H1 (cell line): ENCODE results near the gene KCTD15. TPM values are rescaled to one million over a fixed set of nuclear protein-coding genes. Genes with fewer than 3 reads are reported as not detected.

Source experiments
- CTCF ChIA-PET: fragments of 300-600 bp; sonication (Branson Sonifier 250); formaldehyde crosslinking; loops from one replicate; lab custom pipeline; 2021; ENCODE audit not compliant: partially characterized antibody; lab: Charles Lee
- POLR2A ChIA-PET: fragments of 300-600 bp; sonication (Branson Sonifier 250); formaldehyde crosslinking; loops from one replicate; lab custom pipeline; 2021; ENCODE audit warnings: inconsistent platforms; ENCODE audit not compliant: partially characterized antibody; lab: Charles Lee
- DNase-seq, 2 experiments: peaks; one replicate each; pipeline versions ENCODE4 v3.0.0 to v3.0.0-alpha.2; 2010 to 2022; ENCODE audit warnings: low spot score in 2 of 2, low read depth in 1 of 2, mixed read lengths in 1 of 2
- FAIRE-seq: peaks from 2 replicates; lab custom pipeline; 2011; peaks lifted over from hg19 to GRCh38; lab: Jason Lieb, UNC
- H2AFZ ChIP-seq: 2 replicates; pipeline ENCODE4 v1.8.1; 2012; ENCODE audit warnings: low read length, inconsistent platforms
- H2AK5ac ChIP-seq: 2 replicates; pipeline ENCODE4 v1.6.1; 2013; ENCODE audit warnings: low read depth, low read length
- H2BK120ac ChIP-seq: replicated peaks from 2 replicates; pipeline ENCODE3; 2013; ENCODE audit warnings: low read depth, low read length, inconsistent platforms
- H2BK12ac ChIP-seq: 2 replicates; pipeline ENCODE4 v1.6.1; 2013; ENCODE audit warnings: low read depth, low read length
- H2BK15ac ChIP-seq: 2 replicates; pipeline ENCODE4 v1.6.1; 2013; ENCODE audit warnings: low read length
- H2BK20ac ChIP-seq: 2 replicates; pipeline ENCODE4 v1.6.1; 2013; ENCODE audit warnings: low read length
- H2BK5ac ChIP-seq: 2 replicates; pipeline ENCODE4 v1.6.1; 2013; ENCODE audit warnings: low read depth, low read length
- H3K14ac ChIP-seq: 2 replicates; pipeline ENCODE4 v1.6.1; 2013; ENCODE audit warnings: inconsistent platforms; ENCODE audit not compliant: insufficient read length
- H3K18ac ChIP-seq: 2 replicates; pipeline ENCODE4 v1.6.1; 2013; ENCODE audit warnings: low read length; ENCODE audit errors: extremely low read depth
- H3K23ac ChIP-seq: 2 replicates; pipeline ENCODE4 v1.6.1; 2013; ENCODE audit warnings: inconsistent platforms; ENCODE audit not compliant: insufficient read length
- H3K23me2 ChIP-seq: 2 replicates; pipeline ENCODE4 v1.6.1; 2013; ENCODE audit warnings: low read depth, low read length
- H3K27ac ChIP-seq: 2 replicates; pipeline ENCODE4 v1.6.1; 2011; ENCODE audit warnings: low read depth, low read length, inconsistent platforms
- H3K27me3 ChIP-seq, 4 experiments: replicated peaks in 1 of 4; 1 replicate in 1 of 4; 2 replicates in 3 of 4; pipeline versions ENCODE4 v1.6.1 to v1.8.1; 2011 to 2013; ENCODE audit warnings: low read length in 3 of 4, mild to moderate bottlenecking in 3 of 4, inconsistent platforms in 2 of 4, mixed read lengths in 2 of 4, moderate library complexity in 1 of 4; ENCODE audit not compliant: control insufficient read depth in 3 of 4, insufficient read depth in 3 of 4; ENCODE audit errors: extremely low read depth in 1 of 4
- H3K36me3 ChIP-seq, 4 experiments: 2 replicates each; pipeline versions ENCODE4 v1.6.1 to v1.8.1; 2011 to 2013; ENCODE audit warnings: mild to moderate bottlenecking in 4 of 4, low read length in 3 of 4, moderate library complexity in 2 of 4, control low read depth in 1 of 4, inconsistent platforms in 1 of 4; ENCODE audit not compliant: insufficient read depth in 4 of 4, control insufficient read depth in 2 of 4
- H3K4ac ChIP-seq: replicated peaks from 2 replicates; pipeline ENCODE3; 2013; ENCODE audit warnings: low read length, low read depth, mixed read lengths, inconsistent platforms; ENCODE audit not compliant: insufficient read length
- H3K4me1 ChIP-seq, 4 experiments: replicated peaks in 1 of 4; 1 replicate in 1 of 4; 2 replicates in 3 of 4; pipeline versions ENCODE4 v1.6.1 to v1.8.1; 2011 to 2013; ENCODE audit warnings: low read length in 3 of 4, inconsistent platforms in 2 of 4, mixed read lengths in 1 of 4; ENCODE audit not compliant: insufficient read depth in 4 of 4, control insufficient read depth in 3 of 4
- H3K4me2 ChIP-seq, 2 experiments: 2 replicates each; pipeline versions ENCODE4 v1.6.1 to v1.8.1; 2011 to 2013; ENCODE audit warnings: low read depth in 2 of 2, low read length in 2 of 2, control low read depth in 1 of 2, inconsistent platforms in 1 of 2, mild to moderate bottlenecking in 1 of 2; ENCODE audit not compliant: insufficient read depth in 1 of 2
- H3K4me3 ChIP-seq, 4 experiments: fragments of 200-600, 300-600 bp in 1 of 4; sonication (generic), shearing (Covaris generic), sonication (Bioruptor Twin) in 1 of 4; 2 replicates each; pipeline versions ENCODE4 v1.5.1 to v1.8.1; 2011 to 2016; ENCODE audit warnings: low read length in 4 of 4, low read depth in 3 of 4, control low read depth in 2 of 4, inconsistent platforms in 2 of 4, mild to moderate bottlenecking in 2 of 4, mixed read lengths in 1 of 4, moderate library complexity in 1 of 4; ENCODE audit not compliant: insufficient read depth in 2 of 4; ENCODE audit errors: extremely low read depth in 1 of 4
- H3K56ac ChIP-seq: replicated peaks from 2 replicates; pipeline ENCODE3; 2013; ENCODE audit warnings: low read depth, mild to moderate bottlenecking, mixed read lengths, low read length, inconsistent platforms; ENCODE audit not compliant: insufficient read length
- H3K79me1 ChIP-seq: 2 replicates; pipeline ENCODE4 v1.6.1; 2013; ENCODE audit warnings: low read depth, low read length, control low read depth
- H3K79me2 ChIP-seq, 2 experiments: 2 replicates each; pipeline versions ENCODE4 v1.6.1 to v1.8.1; 2012 to 2013; ENCODE audit warnings: low read length in 2 of 2, mild to moderate bottlenecking in 2 of 2, inconsistent platforms in 1 of 2; ENCODE audit not compliant: insufficient read depth in 2 of 2, control insufficient read depth in 1 of 2
- H3K9ac ChIP-seq, 4 experiments: replicated peaks in 1 of 4; 1 replicate in 1 of 4; 2 replicates in 3 of 4; pipeline versions ENCODE4 v1.6.1 to v1.8.1; 2011 to 2013; ENCODE audit warnings: low read depth in 3 of 4, low read length in 3 of 4, control low read depth in 2 of 4, mild to moderate bottlenecking in 2 of 4, moderate library complexity in 2 of 4, inconsistent platforms in 1 of 4; ENCODE audit errors: extremely low read depth in 1 of 4
- H3K9me3 ChIP-seq, 2 experiments: 2 replicates each; pipeline versions ENCODE4 v1.6.1 to v1.8.1; 2012 to 2013; ENCODE audit warnings: mild to moderate bottlenecking in 2 of 2, moderate library complexity in 2 of 2, control low read depth in 1 of 2, inconsistent platforms in 1 of 2, low read depth in 1 of 2, low read length in 1 of 2, mixed read lengths in 1 of 2; ENCODE audit not compliant: insufficient read depth in 2 of 2
- H4K20me1 ChIP-seq, 2 experiments: replicated peaks in 1 of 2; 2 replicates each; pipeline versions ENCODE3 to v1.8.1; 2011 to 2013; ENCODE audit warnings: inconsistent platforms in 2 of 2, low read length in 2 of 2, mild to moderate bottlenecking in 1 of 2; ENCODE audit not compliant: insufficient read depth in 2 of 2, control insufficient read depth in 1 of 2
- H4K5ac ChIP-seq: 2 replicates; pipeline ENCODE4 v1.6.1; 2013; ENCODE audit warnings: low read length, low read depth, mixed read lengths, inconsistent platforms; ENCODE audit not compliant: insufficient read length
- H4K8ac ChIP-seq: 2 replicates; pipeline ENCODE4 v1.8.0; 2013; ENCODE audit warnings: mild to moderate bottlenecking, moderate library complexity, low read length, inconsistent platforms; ENCODE audit not compliant: insufficient read depth; ENCODE audit errors: extremely low read depth
- H4K91ac ChIP-seq: replicated peaks from 2 replicates; pipeline ENCODE3; 2013; ENCODE audit warnings: low read length, mixed read lengths, inconsistent platforms; ENCODE audit not compliant: insufficient read length
- CREB1 ChIP-seq: IDR thresholded peaks from 2 replicates; pipeline ENCODE4 v1.6.1; 2012; ENCODE audit warnings: inconsistent platforms
- CTCF ChIP-seq, 3 experiments: IDR thresholded peaks; 1 replicate in 2 of 3; 2 replicates in 1 of 3; pipeline versions ENCODE4 v1.5.1 to v1.6.1; 2011; ENCODE audit warnings: low read length in 3 of 3, mild to moderate bottlenecking in 3 of 3, inconsistent platforms in 2 of 3, low read depth in 1 of 3, moderate library complexity in 1 of 3; ENCODE audit not compliant: insufficient read depth in 1 of 3; ENCODE audit errors: control extremely low read depth in 1 of 3
- GTF2F1 ChIP-seq: IDR thresholded peaks from 2 replicates; pipeline ENCODE4 v1.6.1; 2012; ENCODE audit warnings: low read depth, low read length, improper control_type of control experiment, borderline replicate concordance
- KDM1A ChIP-seq: fragments of 200-600, 300-600 bp; sonication (generic); IDR thresholded peaks from 2 replicates; pipeline ENCODE4 v1.7.1; 2016; ENCODE audit warnings: mild to moderate bottlenecking, low read length, borderline replicate concordance
- NANOG ChIP-seq: IDR thresholded peaks from 2 replicates; pipeline ENCODE4 v1.6.1; 2011; ENCODE audit warnings: low read length, low read depth, mild to moderate bottlenecking, inconsistent platforms; ENCODE audit not compliant: insufficient read depth, poor library complexity, severe bottlenecking
- POLR2AphosphoS5 ChIP-seq: IDR thresholded peaks from 2 replicates; pipeline ENCODE4 v1.6.1; 2011; ENCODE audit warnings: low read depth, low read length
- RXRA ChIP-seq: IDR thresholded peaks from 2 replicates; pipeline ENCODE4 v1.6.1; 2011; ENCODE audit warnings: low read depth, mild to moderate bottlenecking, low read length, moderate library complexity; ENCODE audit not compliant: insufficient read depth
- SP2 ChIP-seq: IDR thresholded peaks from 2 replicates; pipeline ENCODE4 v1.6.1; 2012; ENCODE audit warnings: mild to moderate bottlenecking, low read length, inconsistent platforms
- SP4 ChIP-seq: IDR thresholded peaks from 2 replicates; pipeline ENCODE4 v1.6.1; 2012; ENCODE audit warnings: low read length, inconsistent platforms
- YY1 ChIP-seq: IDR thresholded peaks from 2 replicates; pipeline ENCODE4 v1.6.1; 2011; ENCODE audit warnings: low read depth, mild to moderate bottlenecking, low read length
- WGBS, 2 experiments: shearing (Covaris generic) in 1 of 2; methylation state at CpG; one replicate each; pipeline versions ENCODE4 v1.1.6 to v1.1.7; 2013 to 2015; ENCODE audit warnings: low lambda C conversion rate in 2 of 2, mixed read lengths in 2 of 2, inconsistent platforms in 1 of 2, low coverage in 1 of 2, missing lambda C conversion rate in 1 of 2; ENCODE audit not compliant: insufficient replicate concordance in 2 of 2, insufficient coverage in 1 of 2, insufficient read length in 1 of 2; ENCODE audit errors: extremely low coverage in 1 of 2, missing lambda C conversion rate in 1 of 2; 5-methylcytosine and 5-hydroxymethylcytosine counted together
- polyA plus RNA-seq, 7 experiments: library from polyadenylated mRNA; depleted of rRNA in 3 of 7; stranded (reverse) in 5 of 7; unstranded in 2 of 7; fragments of >200 nt in 5 of 7; fragments of 200-250 nt in 2 of 7; gene quantifications; 1 replicate in 5 of 7; 2 replicates in 1 of 7; 4 replicates in 1 of 7; pipeline versions ENCODE4 v1.2.1 to v1.2.3, GENCODE V29; 2011 to 2013; ENCODE audit warnings: missing spikeins in 2 of 7, mixed read lengths in 2 of 7
- total RNA-seq: library from RNA; stranded (reverse); fragmentation: NEBNext Ultra II Directional; extraction: Animal tissue kit (Norgen Biotek cat#: 25700); gene quantifications from 2 replicates; pipeline ENCODE4 v1.2.1, GENCODE V29; 2021

KCTD15 gene
- total and polyA plus RNA-seq, 2 of the 8 experiments (the other 6 are each of a cell fraction or from before 2014, with no cell fraction given) = 25.1 to 27.0 TPM

GRCh38 chr19:33863436-33863835 lies 66.8 kb downstream of the KCTD15 start:
- H4K8ac ChIP-seq = no peak overlapping the region
- no peak overlapping the region for H3K27ac ChIP-seq
- TF ChIP-seq POLR2AphosphoS5 = no peak
- no peak for TF ChIP-seq CTCF (IDR thresholded peaks at IDR 0.05; ENCODE audit: control extremely low read depth in 1 of 3, insufficient read depth in 1 of 3, low read depth in 1 of 3, low read length in 3 of 3)
- TF ChIP-seq RXRA = no peak
- no peak for TF ChIP-seq SP4
- no peak for TF ChIP-seq NANOG
- TF ChIP-seq SP2 = no peak
- no peak for TF ChIP-seq GTF2F1
- no peak for TF ChIP-seq CREB1
- no peak for TF ChIP-seq KDM1A
- TF ChIP-seq YY1 = no peak
- TF ChIP-seq, all 59 proteins: peak for 0
- H3K14ac ChIP-seq = no peak overlapping the region
- no peak overlapping the region for H3K9ac ChIP-seq
- no peaks in the 10 kb centered on the region for H4K20me1 ChIP-seq
- H3K79me1 ChIP-seq = no peaks in the 10 kb centered on the region
- ChIA-PET POLR2A (no interaction called here), CTCF (no interaction called here)
- H3K23ac ChIP-seq = no peak overlapping the region
- no peaks in the 10 kb centered on the region for H3K27me3 ChIP-seq
- no peaks in the 10 kb centered on the region for H3K36me3 ChIP-seq
- no peak overlapping the region for H3K18ac ChIP-seq
- H3K23me2 ChIP-seq = no peaks in the 10 kb centered on the region
- no peak overlapping the region for H3K4ac ChIP-seq
- H3K56ac ChIP-seq = no peak overlapping the region
- H3K4me2 ChIP-seq = no peak overlapping the region
- no peaks in the 10 kb centered on the region; a peak in 1 of 7 replicates for H3K4me1 ChIP-seq
- no peak overlapping the region for H2BK120ac ChIP-seq
- H4K5ac ChIP-seq = no peak overlapping the region
- H3K79me2 ChIP-seq = no peaks in the 10 kb centered on the region
- H3K4me3 ChIP-seq = no peak overlapping the region
- no peak for DNase-seq
- H2BK15ac ChIP-seq = no peak overlapping the region
- H3K9me3 ChIP-seq = no peaks in the 10 kb centered on the region
- H2AFZ ChIP-seq = no peak overlapping the region
- H4K91ac ChIP-seq = no peak overlapping the region
- H2BK12ac ChIP-seq = no peak overlapping the region
- H2BK5ac ChIP-seq = no peak overlapping the region
- H2AK5ac ChIP-seq = no peak overlapping the region
- no peak overlapping the region for H2BK20ac ChIP-seq
- FAIRE-seq = no peak
- WGBS, 2 experiments = 95% methylated on average over 3 of the region's 5 CpGs; no CpG with 5 or more reads in 1 of the 2 experiments
